PC-9 (cell line): ENCODE results near the gene GNAL. TPM values are rescaled to one million over a fixed set of nuclear protein-coding genes. Genes with fewer than 3 reads are reported as not detected.

Experiments used
- BruUV-seq: library from RNA; stranded (reverse); fragments of 400-500 nt; replicated peaks from 2 replicates; lab custom pipeline; 2021; lab: Mats Ljungman, UMichigan
- CTCF ChIA-PET: fragments of 300-600 bp; sonication (Branson Sonifier 250); formaldehyde crosslinking; loops from one replicate; lab custom pipeline; 2022; ENCODE audit warnings: antibody characterized with exemption; lab: Charles Lee
- POLR2A ChIA-PET: fragments of 300-600 bp; sonication (Branson Sonifier 250); formaldehyde crosslinking; loops from one replicate; lab custom pipeline; 2022; ENCODE audit warnings: antibody characterized with exemption; ENCODE audit not compliant: unreplicated experiment; lab: Charles Lee
- DNase-seq, 2 experiments: peaks; one replicate each; pipeline versions ENCODE4 v3.0.0 to v3.0.0-alpha.2; 2015 to 2022; ENCODE audit warnings: mixed read lengths in 1 of 2
- H2AFZ ChIP-seq: fragments of 200-600 bp; sonication (generic); 2 replicates; pipeline ENCODE4 v1.8.1; 2017; ENCODE audit warnings: antibody characterized with exemption
- H3F3A ChIP-seq: fragments of 200-600 bp; sonication (generic); 2 replicates; pipeline ENCODE4 v1.8.1; 2017; ENCODE audit warnings: antibody characterized with exemption, mild to moderate bottlenecking, low read depth; ENCODE audit not compliant: insufficient read depth
- H3K27ac ChIP-seq: fragments of 200-600 bp; sonication (generic); 2 replicates; pipeline ENCODE4 v1.6.1; 2016; ENCODE audit warnings: mixed run types
- H3K27me3 ChIP-seq: fragments of 200-600 bp; sonication (generic); 2 replicates; pipeline ENCODE4 v1.6.1; 2016; ENCODE audit warnings: low read depth, mixed run types; ENCODE audit not compliant: insufficient read depth
- H3K36me3 ChIP-seq: fragments of 200-600 bp; sonication (generic); 2 replicates; pipeline ENCODE4 v1.6.1; 2016; ENCODE audit warnings: low read depth, mixed run types
- H3K4me1 ChIP-seq: fragments of 200-600 bp; sonication (generic); replicated peaks from 2 replicates; pipeline ENCODE4 v1.6.1; 2016; ENCODE audit warnings: mixed run types; ENCODE audit not compliant: insufficient read depth
- H3K4me2 ChIP-seq: fragments of 200-600 bp; sonication (generic); 2 replicates; pipeline ENCODE4 v1.6.1; 2017; ENCODE audit warnings: mixed run types
- H3K4me3 ChIP-seq: fragments of 200-600 bp; sonication (generic); 2 replicates; pipeline ENCODE4 v1.6.1; 2016; ENCODE audit warnings: mixed run types
- H3K79me2 ChIP-seq: fragments of 200-600 bp; sonication (generic); 2 replicates; pipeline ENCODE4 v1.6.1; 2017; ENCODE audit warnings: low read depth, mixed run types
- H3K9me2 ChIP-seq: fragments of 200-600 bp; sonication (generic); 2 replicates; pipeline ENCODE4 v1.8.1; 2017; ENCODE audit warnings: mild to moderate bottlenecking; ENCODE audit not compliant: insufficient read depth
- H3K9me3 ChIP-seq: fragments of 200-600 bp; sonication (generic); 2 replicates; pipeline ENCODE4 v1.8.1; 2016; ENCODE audit warnings: low read depth; ENCODE audit not compliant: insufficient read depth
- H4K20me1 ChIP-seq: fragments of 200-600 bp; sonication (generic); 2 replicates; pipeline ENCODE4 v1.8.1; 2017; ENCODE audit not compliant: insufficient read depth
- EZH2 ChIP-seq: fragments of 200-600 bp; sonication (generic); IDR thresholded peaks from 2 replicates; pipeline ENCODE4 v1.8.0; 2017; ENCODE audit warnings: antibody characterized with exemption, low read depth
- intact Hi-C: fragments of 100-400 bp; cut with micrococcal nuclease; formaldehyde crosslinking; loops from one replicate; pipeline ENCODE4 v1.10.0; 2022; ENCODE audit not compliant: unreplicated experiment
- total RNA-seq: library from RNA; stranded (reverse); gene quantifications from 2 replicates; pipeline ENCODE4 v1.2.3, GENCODE V29; 2021
- TF ChIP-seq, protein P1 (sequence below): fragments of 200-600 bp; sonication (generic); conservative IDR thresholded peaks from 2 replicates; pipeline ENCODE4 v1.6.1; 2017; ENCODE audit warnings: mixed run types, antibody characterized with exemption, mild to moderate bottlenecking, moderate library complexity

The GNAL gene
- total RNA-seq, 1 experiment from 2014 or later, result 3.3 TPM

DNA sequence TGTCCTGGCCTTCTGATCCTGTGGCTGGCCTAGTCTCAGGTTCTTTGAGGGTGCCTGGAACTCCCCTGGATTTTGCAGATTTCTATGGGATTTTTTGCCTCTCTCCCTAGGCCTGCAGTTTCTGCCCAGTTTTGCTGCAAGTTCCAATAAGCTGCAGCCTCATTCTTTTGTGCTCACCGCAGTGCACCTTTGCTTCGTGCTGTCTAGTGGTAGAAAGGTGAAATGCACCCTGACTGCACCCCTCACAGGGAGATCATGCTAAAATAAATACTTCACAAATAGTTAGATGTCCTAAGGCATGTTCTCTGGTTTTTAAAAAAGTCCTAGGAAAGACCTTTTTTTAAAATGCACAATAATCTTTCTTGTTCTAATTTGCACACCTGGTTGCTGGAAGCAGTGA is 72.5 kb downstream of the GNAL start:
- H3K9me2 ChIP-seq, result no peaks in the 10 kb centered on the region
- POLR2A ChIA-PET, result interaction anchor here (0.7 kb wide), 1 partner anchor 16 kb away, joined by 5 read pairs; no protein-coding TSS in a partner anchor
- no peaks in the 10 kb centered on the region for H3K9me3 ChIP-seq
- H3K27ac ChIP-seq, result no peak overlapping the region
- H3K4me3 ChIP-seq, result no peak overlapping the region
- no TSS peak for BruUV-seq
- no peaks in the 10 kb centered on the region for H3K36me3 ChIP-seq
- no peak for DNase-seq
- H3K27me3 ChIP-seq, result no peaks in the 10 kb centered on the region; the same call in 1 of the 2 replicates
- H3K79me2 ChIP-seq, result no peaks in the 10 kb centered on the region
- intact Hi-C loops, result no loop called here
- no peaks in the 10 kb centered on the region for H3K4me1 ChIP-seq
- no peak overlapping the region for H2AFZ ChIP-seq
- TF ChIP-seq EZH2, result no peak
- TF ChIP-seq, protein P1, sequence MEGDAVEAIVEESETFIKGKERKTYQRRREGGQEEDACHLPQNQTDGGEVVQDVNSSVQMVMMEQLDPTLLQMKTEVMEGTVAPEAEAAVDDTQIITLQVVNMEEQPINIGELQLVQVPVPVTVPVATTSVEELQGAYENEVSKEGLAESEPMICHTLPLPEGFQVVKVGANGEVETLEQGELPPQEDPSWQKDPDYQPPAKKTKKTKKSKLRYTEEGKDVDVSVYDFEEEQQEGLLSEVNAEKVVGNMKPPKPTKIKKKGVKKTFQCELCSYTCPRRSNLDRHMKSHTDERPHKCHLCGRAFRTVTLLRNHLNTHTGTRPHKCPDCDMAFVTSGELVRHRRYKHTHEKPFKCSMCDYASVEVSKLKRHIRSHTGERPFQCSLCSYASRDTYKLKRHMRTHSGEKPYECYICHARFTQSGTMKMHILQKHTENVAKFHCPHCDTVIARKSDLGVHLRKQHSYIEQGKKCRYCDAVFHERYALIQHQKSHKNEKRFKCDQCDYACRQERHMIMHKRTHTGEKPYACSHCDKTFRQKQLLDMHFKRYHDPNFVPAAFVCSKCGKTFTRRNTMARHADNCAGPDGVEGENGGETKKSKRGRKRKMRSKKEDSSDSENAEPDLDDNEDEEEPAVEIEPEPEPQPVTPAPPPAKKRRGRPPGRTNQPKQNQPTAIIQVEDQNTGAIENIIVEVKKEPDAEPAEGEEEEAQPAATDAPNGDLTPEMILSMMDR, result peak; percentile 53
- no peaks in the 10 kb centered on the region for H4K20me1 ChIP-seq
- H3F3A ChIP-seq, result no peaks in the 10 kb centered on the region
- CTCF ChIA-PET, result no interaction called here
- no peak overlapping the region for H3K4me2 ChIP-seq

DNA sequence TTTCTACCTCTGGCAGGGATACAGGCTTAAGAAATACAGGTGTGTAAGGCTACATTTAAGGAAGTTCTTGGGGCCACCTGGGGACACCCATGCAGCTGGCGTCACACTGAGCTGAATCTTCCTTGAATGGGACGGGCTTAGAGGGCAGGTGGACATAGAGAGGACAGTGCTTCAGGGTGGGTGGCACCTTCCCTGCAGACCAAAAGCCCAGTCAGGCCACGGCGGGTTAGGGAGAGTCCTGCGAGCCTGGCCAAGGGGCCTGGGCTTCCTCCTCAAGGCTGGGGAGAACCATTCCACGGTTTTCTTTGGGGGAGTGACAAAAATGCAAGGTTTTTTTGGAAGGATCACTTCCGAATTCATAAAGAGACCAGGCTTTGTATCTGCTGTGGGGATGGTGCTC is 73.4 kb downstream of the GNAL start:
- no peaks in the 10 kb centered on the region for H3K9me2 ChIP-seq
- no peaks in the 10 kb centered on the region for H3K36me3 ChIP-seq
- no peak overlapping the region for H3K4me3 ChIP-seq
- POLR2A ChIA-PET, result no interaction called here
- CTCF ChIA-PET, result no interaction called here
- no peaks in the 10 kb centered on the region for H3K4me1 ChIP-seq
- H3K27me3 ChIP-seq, result no peaks in the 10 kb centered on the region
- H3K9me3 ChIP-seq, result no peaks in the 10 kb centered on the region
- no peak for DNase-seq
- intact Hi-C loops, result no loop called here
- TF ChIP-seq, protein P1, result no peak
- TF ChIP-seq EZH2, result no peak
- no peaks in the 10 kb centered on the region for H3K79me2 ChIP-seq
- H4K20me1 ChIP-seq, result no peaks in the 10 kb centered on the region
- BruUV-seq, result no TSS peak
- H3K4me2 ChIP-seq, result no peak overlapping the region
- H3F3A ChIP-seq, result no peaks in the 10 kb centered on the region
- no peak overlapping the region for H2AFZ ChIP-seq
- no peak overlapping the region for H3K27ac ChIP-seq

DNA sequence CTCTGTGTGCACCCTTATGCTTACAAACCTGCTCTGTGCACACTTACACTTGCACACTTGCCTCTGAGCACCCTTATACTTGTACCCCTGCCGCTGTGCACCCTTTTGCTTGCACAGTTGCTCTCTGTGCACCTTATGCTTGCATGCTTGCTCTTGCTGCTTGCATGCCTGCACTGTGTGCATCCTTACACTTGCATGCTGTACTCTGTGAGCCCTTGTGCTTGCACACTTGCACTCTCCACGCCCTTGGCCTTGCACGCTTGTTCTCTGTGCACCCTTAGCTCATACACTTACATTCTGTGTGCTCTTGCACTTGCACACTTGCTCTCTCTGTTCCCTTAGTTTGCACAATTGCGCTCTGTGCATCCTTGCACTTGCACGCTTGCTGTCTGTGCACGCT is 78.3 kb downstream of the GNAL start:
- Histone ChIP-seq H3K36me3 (no peaks in the 10 kb centered on the region), H3K9me2 (no peaks in the 10 kb centered on the region), H2AFZ (no peak overlapping the region), H3K27ac (no peak overlapping the region), H3F3A (no peaks in the 10 kb centered on the region), H3K27me3 (no peaks in the 10 kb centered on the region), H3K4me3 (no peak overlapping the region), H3K79me2 (no peaks in the 10 kb centered on the region), H3K4me1 (no peaks in the 10 kb centered on the region), H4K20me1 (no peaks in the 10 kb centered on the region), H3K4me2 (no peak overlapping the region), H3K9me3 (no peaks in the 10 kb centered on the region)
- BruUV-seq, result no TSS peak
- ChIA-PET POLR2A (no interaction called here), CTCF (no interaction called here)
- TF ChIP-seq EZH2, result no peak
- intact Hi-C loops, result no loop called here
- DNase-seq, result no peak

DNA sequence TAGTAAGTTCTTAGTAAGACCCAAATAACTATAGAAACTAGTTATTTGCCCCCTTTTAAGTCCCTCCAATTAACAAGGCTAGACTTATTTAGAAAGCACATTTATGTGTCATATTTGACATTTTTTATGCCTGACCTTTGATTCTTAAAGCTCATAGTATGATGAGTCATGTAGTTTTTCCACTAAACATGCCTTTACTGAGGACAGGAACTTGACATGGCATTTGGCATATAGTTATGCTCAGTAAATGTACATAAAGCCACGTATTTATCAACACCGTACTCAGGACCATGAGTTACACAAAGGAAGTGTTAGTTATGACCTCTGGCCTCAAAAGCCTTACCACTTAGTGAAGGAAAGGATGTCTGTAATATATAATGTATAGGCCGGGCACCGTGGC is 78.9 kb downstream of the GNAL start:
- BruUV-seq, result no TSS peak
- intact Hi-C loops, result no loop called here
- Histone ChIP-seq H3K4me2 (no peak overlapping the region), H3K36me3 (no peaks in the 10 kb centered on the region), H3F3A (no peaks in the 10 kb centered on the region), H3K27ac (no peak overlapping the region), H3K79me2 (no peaks in the 10 kb centered on the region), H4K20me1 (no peaks in the 10 kb centered on the region), H2AFZ (no peak overlapping the region), H3K4me3 (no peak overlapping the region), H3K27me3 (no peaks in the 10 kb centered on the region), H3K9me2 (no peaks in the 10 kb centered on the region), H3K4me1 (no peaks in the 10 kb centered on the region), H3K9me3 (no peaks in the 10 kb centered on the region)
- ChIA-PET CTCF (no interaction called here), POLR2A (no interaction called here)
- DNase-seq, result peak in 1 of 2 experiments; percentile 56
- TF ChIP-seq, protein P1, result no peak
- no peak for TF ChIP-seq EZH2
